ENCODE results near the gene CDIPT.
A peak's percentile ranks its signal among the peaks of the same experiment; 100 is the strongest.
"Not testable (repeated sequence)": the region's sequence is repeated elsewhere in the genome, so short reads cannot be mapped to it uniquely, and the experiment has no call there.

Gene CDIPT

DNA sequence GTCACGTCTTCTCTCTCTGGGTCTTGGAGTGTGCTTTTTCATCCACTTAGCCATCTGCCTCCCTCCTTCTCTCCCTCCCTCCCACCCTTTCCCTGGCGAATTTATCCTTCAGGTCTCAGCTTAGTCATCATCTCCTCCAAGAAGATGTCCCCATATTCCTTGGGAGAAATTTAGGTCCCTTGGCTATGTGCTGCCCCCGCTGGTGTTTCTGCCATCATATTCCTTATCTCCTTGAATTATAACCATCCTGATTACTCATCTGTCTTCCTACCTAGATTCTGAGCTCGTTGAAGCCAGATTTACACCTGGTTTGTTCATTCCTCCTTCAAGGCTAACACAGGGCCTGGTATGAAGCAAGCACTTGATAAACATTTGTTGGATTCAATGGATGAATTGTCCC lies 31.3 kb upstream of the CDIPT start:
- no peak for DNase-seq

DNA sequence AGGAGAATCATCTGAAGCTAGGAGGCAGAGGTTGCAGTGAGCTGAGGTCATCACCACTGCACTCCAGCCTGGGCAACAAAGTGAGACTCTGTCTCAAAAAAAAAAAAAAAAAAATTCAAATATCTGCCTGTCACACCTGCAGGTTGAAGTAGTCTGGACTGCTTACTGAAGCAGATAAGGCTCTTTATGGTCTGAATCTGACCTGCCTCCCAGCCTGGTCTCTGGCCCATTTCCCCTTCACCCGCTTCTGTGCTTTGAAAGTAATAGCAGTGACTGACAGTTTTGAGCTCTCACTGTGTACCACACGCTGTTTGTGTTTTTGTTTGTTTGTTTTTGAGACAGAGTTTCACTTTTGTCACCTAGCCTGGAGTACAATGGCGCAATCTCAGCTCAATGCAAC lies 30.5 kb upstream of the CDIPT start:
- no peak for DNase-seq

DNA sequence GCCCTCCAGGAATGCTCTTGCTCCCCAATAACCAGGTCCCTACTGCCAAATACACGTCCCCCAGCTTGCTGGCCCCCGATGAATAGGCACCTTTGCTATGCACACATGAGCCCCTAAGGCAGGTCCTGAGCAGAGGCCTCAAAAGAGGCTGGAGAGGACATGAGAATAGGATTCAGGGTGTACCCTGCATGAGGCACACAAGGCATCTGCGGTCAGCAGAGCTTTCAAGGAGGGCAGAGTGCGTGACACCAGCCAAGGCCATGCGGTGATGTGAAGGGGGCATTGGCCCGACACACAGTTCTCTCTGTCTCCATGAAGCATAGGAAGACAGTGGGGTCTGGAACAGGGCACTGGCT lies 29.4 kb upstream of the CDIPT start:
- DNase-seq = no peak

GRCh38 chr16:29891525-29892457 lies 28.8 kb upstream of the CDIPT start:
- DNase-seq = no peak

GRCh38 chr16:29889372-29889771 lies 26.3 kb upstream of the CDIPT start:
- not testable (repeated sequence) for DNase-seq

DNA sequence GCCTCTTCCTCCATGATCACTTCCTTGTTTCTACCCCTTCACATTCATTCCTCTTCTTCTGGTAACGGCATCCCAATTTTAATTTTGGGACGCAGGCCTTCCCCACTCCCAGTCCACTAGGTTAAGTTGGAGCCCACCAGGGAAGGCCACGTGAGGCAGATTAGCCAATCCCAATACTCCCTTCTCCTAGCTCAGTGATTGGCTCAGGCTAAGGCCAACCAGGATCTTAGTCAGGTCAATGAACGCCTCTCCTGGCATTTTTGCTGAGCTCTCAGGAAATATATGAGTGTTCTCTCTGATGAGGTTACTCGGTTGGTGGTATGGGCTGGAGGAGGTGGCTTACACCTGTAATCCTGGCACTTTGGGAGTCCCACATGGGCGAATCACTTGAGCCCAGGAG lies 21.0 kb upstream of the CDIPT start:
- DNase-seq = no peak

DNA sequence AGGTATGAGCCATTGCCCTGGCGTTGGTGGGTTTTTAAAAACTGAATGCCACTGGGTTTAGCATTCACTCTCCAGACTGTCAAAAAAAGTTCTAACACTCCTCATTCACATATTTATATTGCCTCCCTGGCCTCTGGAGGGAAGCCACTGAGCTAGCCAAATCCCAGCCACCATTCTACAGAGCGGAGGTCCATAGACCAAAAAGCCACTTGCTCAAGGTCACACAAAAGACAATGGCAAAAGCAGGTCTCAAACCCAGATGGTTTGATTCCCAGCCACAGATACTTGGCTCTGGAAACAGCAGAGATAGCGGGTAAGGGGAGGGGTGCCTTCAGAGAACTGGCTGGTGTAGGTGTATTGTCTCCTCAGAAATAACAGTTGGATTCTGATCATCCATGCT lies 18.0 kb upstream of the CDIPT start:
- no peak for DNase-seq

DNA sequence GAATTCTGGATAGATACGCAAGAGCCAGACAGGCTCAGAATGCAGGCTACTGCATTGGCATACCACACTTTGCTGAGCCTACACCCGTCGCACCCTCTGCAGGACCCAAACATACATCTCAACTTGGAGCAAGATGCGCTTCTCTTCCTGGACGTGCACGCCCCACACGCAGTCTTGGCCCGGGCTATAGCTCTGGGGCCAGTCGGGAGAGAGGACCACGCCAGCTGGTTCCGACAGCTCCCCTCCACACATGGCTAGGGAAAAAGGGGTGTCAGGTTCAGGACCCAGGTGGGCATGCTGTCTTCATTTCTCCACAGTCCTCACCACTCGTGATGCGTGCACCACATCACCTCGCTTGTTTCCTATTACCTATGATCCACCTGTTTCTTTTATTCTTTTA lies 15.1 kb upstream of the CDIPT start:
- DNase-seq = no peak

DNA sequence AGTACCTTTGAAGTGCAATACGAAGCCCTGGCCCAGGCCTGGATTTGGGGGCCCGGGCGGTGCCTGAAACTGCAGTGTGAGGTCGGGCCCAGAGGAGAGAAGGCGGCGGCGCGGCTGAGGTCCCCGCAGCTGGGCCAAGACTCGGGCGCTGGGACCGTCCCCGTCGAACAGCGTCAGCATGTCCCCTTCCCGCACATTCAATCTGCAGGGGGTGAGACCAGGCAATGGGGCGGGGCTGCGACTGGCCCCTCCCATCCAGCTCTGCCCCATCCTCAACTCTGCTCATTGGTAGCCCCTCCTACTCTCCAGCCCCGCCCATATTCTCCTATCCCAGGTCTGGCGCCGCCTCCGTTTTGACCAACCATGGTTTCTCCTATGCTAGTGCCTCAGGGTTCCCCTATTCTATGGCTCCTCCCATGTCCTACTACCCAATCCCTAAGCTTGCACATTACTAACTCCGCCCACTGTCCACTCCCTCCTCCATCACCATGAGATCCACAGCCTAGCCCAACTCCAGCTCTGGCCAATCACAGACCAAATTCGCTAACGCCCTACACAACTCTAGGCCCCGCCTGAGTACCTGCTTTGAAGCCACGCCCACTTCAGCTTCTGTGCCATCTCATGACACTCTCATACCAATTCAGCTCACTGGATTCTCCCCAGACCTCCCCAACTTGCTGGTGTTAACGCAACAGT lies 14.4 kb upstream of the CDIPT start:
- DNase-seq = peak; percentile 37

DNA sequence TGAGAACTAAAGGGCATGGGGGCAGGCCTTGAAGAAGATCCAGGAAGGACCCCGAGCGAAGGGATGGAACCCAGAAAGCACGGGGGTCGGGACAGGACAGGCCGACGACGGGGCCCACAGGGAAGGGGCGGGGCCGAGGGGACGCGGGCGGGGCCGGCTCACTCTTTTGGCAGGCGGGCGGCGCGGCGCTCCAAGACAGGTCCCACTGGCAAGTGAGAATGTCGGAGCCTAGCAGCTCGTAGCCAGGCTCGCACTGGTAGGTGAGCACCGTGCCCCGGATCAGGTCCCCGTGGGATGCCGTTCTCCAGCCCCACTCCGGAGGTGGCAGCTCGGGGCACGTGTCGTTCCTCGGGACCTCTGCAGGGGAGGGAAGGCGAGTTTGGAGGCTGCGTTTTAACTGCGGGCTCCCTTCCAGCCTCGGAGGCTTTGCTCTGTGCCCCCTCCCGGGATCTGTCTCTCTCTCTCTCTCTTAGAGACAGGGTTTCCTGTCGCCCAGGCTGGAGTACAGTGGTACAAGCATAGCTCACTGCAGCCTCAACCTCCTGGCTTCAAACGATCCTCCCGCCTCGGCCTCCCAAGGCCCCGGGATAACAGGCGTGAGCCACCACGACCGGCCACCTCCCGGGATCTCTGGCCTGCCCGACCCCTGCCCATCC lies 13.7 kb upstream of the CDIPT start:
- peak; percentile 40 for DNase-seq

DNA sequence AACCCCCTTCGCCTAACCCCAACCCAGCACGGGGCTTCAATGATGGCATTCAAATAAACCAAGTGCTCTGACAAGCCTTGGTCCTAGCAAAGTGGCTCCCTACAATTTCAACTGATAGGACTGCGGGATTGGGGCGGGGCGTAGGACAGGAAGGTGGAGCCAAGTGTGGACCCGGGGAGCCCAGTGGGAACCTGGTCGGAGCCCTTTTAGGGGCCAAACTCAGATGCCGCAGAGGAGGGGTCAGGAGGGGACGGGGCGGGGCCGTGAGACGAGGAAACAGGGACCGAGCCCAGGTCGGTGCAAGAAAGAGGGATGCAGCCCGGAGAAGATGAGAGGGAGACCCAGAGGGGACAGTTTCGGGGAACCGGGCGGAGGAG lies 13.2 kb upstream of the CDIPT start:
- no peak for DNase-seq

GRCh38 chr16:29875206-29875605 lies 12.2 kb upstream of the CDIPT start:
- DNase-seq = no peak

DNA sequence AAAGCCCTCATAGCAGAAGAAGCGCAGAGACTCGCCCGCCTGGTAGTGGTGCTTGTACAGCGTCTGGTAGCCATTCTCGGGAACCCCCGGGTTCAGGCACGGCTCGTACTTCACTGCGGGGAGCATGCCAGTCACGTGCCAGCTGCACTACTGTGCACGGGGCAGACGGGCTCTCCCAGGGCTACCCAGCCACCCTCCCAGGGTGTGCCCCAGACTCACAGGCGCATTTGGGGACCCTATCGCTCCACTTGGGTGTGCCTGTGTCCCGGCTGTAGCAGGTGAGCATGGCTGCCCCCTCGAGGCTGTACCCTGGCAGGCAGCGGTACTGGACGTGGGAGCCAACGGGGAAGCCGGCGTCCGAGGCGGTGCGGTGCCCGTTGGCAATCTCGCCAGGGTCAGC lies 10.3 kb upstream of the CDIPT start:
- no peak for DNase-seq

GRCh38 chr16:29871822-29872546 lies 9.0 kb upstream of the CDIPT start:
- DNase-seq = no peak

GRCh38 chr16:29869067-29869466 lies 6.0 kb upstream of the CDIPT start:
- not testable (repeated sequence) for DNase-seq

DNA sequence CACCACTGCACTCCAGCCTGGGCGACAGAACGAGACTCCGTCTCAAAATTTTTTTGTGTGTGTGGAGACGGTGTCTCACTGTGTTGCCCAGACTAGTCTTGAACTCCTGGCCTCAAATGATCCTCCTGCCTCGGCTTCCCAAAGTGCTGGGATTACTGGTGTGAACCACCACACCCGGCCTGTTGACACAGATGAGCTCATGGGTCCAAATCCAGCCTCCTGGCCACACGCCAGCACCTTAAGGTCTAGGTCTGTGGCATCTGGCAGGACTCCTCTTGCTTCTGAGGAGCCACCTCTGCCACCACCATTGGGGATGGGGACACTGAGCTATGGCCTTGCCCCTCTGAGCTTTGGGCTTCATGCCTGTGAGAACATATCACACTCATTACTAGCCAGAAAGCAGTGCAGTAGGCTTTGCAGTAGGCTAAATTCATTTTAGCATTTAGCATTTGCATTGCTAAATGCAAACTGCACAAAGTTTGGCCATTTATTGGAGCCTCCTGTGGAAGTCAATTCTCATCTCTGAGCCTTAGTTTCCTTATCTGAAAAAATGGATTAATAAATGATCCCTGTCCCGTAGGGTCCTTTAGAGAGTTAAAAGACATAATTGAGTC lies 5.5 kb upstream of the CDIPT start:
- DNase-seq = no peak

- no peak for DNase-seq
Measured at GRCh38 chr16:29864205-29864604, 1.2 kb upstream of the CDIPT start.

- DNase-seq = no peak
Measured at GRCh38 chr16:29863669-29863984, 601 bp upstream of the CDIPT start.

GRCh38 chr16:29862383-29862883 lies 593 bp downstream of the CDIPT start:
- DNase-seq = no peak

- no peak for DNase-seq
Measured at GRCh38 chr16:29860218-29860617, 2.8 kb downstream of the CDIPT start.

GRCh38 chr16:29858974-29859373 lies 4.1 kb downstream of the CDIPT start:
- DNase-seq = no peak

DNA sequence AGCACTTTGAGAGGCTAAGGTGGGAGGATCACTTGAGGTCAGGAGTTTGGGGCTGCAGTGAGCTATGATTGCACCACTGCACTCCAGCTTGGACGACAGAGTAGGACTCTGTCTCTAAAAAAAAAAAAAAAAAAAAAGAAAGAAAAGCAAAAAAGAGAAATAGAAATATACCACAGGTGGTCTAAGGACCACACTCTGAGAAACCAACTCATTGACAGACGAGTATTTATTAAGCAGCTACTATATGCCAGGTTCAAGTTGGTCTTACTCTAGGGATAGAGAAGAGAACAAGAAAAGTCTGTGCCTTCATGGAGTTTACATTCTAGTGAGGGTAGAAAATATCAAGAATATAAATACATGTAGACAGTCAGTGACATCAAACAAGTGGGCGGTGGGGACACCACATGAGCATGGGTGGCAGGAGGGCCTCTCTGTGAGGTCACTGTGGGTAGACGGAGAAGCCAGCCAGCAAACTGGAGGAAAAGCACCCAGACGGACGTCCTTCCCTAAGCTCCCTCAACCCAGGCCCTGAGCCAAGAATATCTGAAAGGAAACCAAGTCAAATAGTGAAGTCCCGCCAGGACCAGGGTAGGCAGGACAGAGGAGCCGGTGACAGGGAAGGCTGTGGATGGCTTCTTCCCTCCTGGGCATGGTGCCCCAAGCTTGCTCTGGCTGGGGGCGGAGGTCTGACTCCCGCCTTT lies 4.7 kb downstream of the CDIPT start:
- DNase-seq = no peak
